HepG2 (cell line): ENCODE data around the gene DNAJC18. TPM values are rescaled to one million over a fixed set of nuclear protein-coding genes. Genes with fewer than 3 reads are reported as not detected.

Source experiments
- polyA plus RNA-seq, 8 experiments: library from polyadenylated mRNA; depleted of rRNA in 3 of 8; stranded (reverse) in 7 of 8; unstranded in 1 of 8; fragments of >200 nt; fragmentation: Illumina TruSeq in 4 of 8; extraction: Trizol in 4 of 8; gene quantifications; 2 replicates each; pipeline versions ENCODE4 v1.2.1 to v1.2.3, GENCODE V29; 2011 to 2016; ENCODE audit warnings: low read depth in 4 of 8, missing spikeins in 1 of 8, mixed read lengths in 1 of 8; ENCODE audit not compliant: insufficient read depth in 1 of 8
- small RNA-seq, 3 experiments: library from RNA; depleted of rRNA; stranded (forward); fragments of <200 nt; gene quantifications; one replicate each; pipeline ENCODE3, GENCODE V24; 2012; ENCODE audit warnings: low read depth in 2 of 3, low replicate concordance in 1 of 3; ENCODE audit not compliant: insufficient read length in 3 of 3, insufficient read depth in 2 of 3
- total RNA-seq, 5 experiments: library from RNA; depleted of rRNA; stranded (reverse); fragments of >200 nt; fragmentation: Illumina TruSeq; extraction: Trizol; gene quantifications; 2 replicates each; pipeline ENCODE4 v1.2.3, GENCODE V29; 2016; ENCODE audit warnings: low read depth in 1 of 5

DNAJC18 gene
- total and polyA plus RNA-seq, 2 of the 13 experiments (the other 11 are each of a cell fraction or from before 2014, with no cell fraction given), result 6.5 to 6.6 TPM

Small RNA genes lying within 50 kb of the gene (small RNA-seq; reads per million reads assigned to genes)
- 0 reads per million in 3 experiments for gene RNU5B-4P

Other genes starting within 250 kb of the DNAJC18 start
- gene SIL1, start 241.2 kb downstream of the DNAJC18 start, total RNA-seq (2016; rRNA removed; fragmentation: Illumina TruSeq; extraction: Trizol), result 15.9 and 30.0 TPM in 2 replicates
- 26.0 and 27.6 TPM in 2 replicates for gene SIL1, start 241.2 kb downstream of the DNAJC18 start, polyA plus RNA-seq (2011; rRNA removed)
- gene MATR3, start 145.8 kb downstream of the DNAJC18 start, total RNA-seq (2016; rRNA removed; fragmentation: Illumina TruSeq; extraction: Trizol), result 341 and 484 TPM in 2 replicates
- 84.6 and 94.2 TPM in 2 replicates for gene MATR3, start 145.8 kb downstream of the DNAJC18 start, polyA plus RNA-seq (2011; rRNA removed)
- 61.5 and 104 TPM in 2 replicates for gene PAIP2, start 97.7 kb downstream of the DNAJC18 start, total RNA-seq (2016; rRNA removed; fragmentation: Illumina TruSeq; extraction: Trizol)
- 56.5 and 76.3 TPM in 2 replicates for gene PAIP2, start 97.7 kb downstream of the DNAJC18 start, polyA plus RNA-seq (2011; rRNA removed)
- gene SLC23A1, start 56.2 kb downstream of the DNAJC18 start, total RNA-seq (2016; rRNA removed; fragmentation: Illumina TruSeq; extraction: Trizol), result 3.6 and 6.6 TPM in 2 replicates
- gene SLC23A1, start 56.2 kb downstream of the DNAJC18 start, polyA plus RNA-seq (2011; rRNA removed), result 6.0 and 7.0 TPM in 2 replicates
- 0.27 and 0.31 TPM in 2 replicates for gene MZB1, start 49.6 kb downstream of the DNAJC18 start, total RNA-seq (2016; rRNA removed; fragmentation: Illumina TruSeq; extraction: Trizol)
- gene MZB1, start 49.6 kb downstream of the DNAJC18 start, polyA plus RNA-seq (2011; rRNA removed), result 0.35 and 0.40 TPM in 2 replicates
- 0.28 and 0.69 TPM in 2 replicates for gene PROB1, start 44.4 kb downstream of the DNAJC18 start, total RNA-seq (2016; rRNA removed; fragmentation: Illumina TruSeq; extraction: Trizol)
- 1.1 and 1.9 TPM in 2 replicates for gene PROB1, start 44.4 kb downstream of the DNAJC18 start, polyA plus RNA-seq (2011; rRNA removed)
- 11.1 and 13.0 TPM in 2 replicates for gene SPATA24, start 35.4 kb downstream of the DNAJC18 start, total RNA-seq (2016; rRNA removed; fragmentation: Illumina TruSeq; extraction: Trizol)
- gene SPATA24, start 35.4 kb downstream of the DNAJC18 start, polyA plus RNA-seq (2011; rRNA removed), result 6.0 and 8.5 TPM in 2 replicates
- not detected in 2 replicates for gene ECSCR, start 23.2 kb upstream of the DNAJC18 start, total RNA-seq (2016; rRNA removed; fragmentation: Illumina TruSeq; extraction: Trizol)
- gene ECSCR, start 23.2 kb upstream of the DNAJC18 start, polyA plus RNA-seq (2011; rRNA removed), result 0.13 and 0.18 TPM in 2 replicates
- gene SMIM33, start 31.5 kb upstream of the DNAJC18 start, total RNA-seq (2016; rRNA removed; fragmentation: Illumina TruSeq; extraction: Trizol), result not detected in 2 replicates
- gene SMIM33, start 31.5 kb upstream of the DNAJC18 start, polyA plus RNA-seq (2011; rRNA removed), result 0.03 TPM in 1 of 2 replicates, not detected in the other
- 0.56 and 1.3 TPM in 2 replicates for gene STING1, start 43.2 kb upstream of the DNAJC18 start, total RNA-seq (2016; rRNA removed; fragmentation: Illumina TruSeq; extraction: Trizol)
- gene STING1, start 43.2 kb upstream of the DNAJC18 start, polyA plus RNA-seq (2011; rRNA removed), result 4.4 and 5.1 TPM in 2 replicates
- 109 and 118 TPM in 2 replicates for gene UBE2D2, start 121.8 kb upstream of the DNAJC18 start, total RNA-seq (2016; rRNA removed; fragmentation: Illumina TruSeq; extraction: Trizol)
- gene UBE2D2, start 121.8 kb upstream of the DNAJC18 start, polyA plus RNA-seq (2011; rRNA removed), result 59.9 and 79.1 TPM in 2 replicates
- 30.7 and 33.0 TPM in 2 replicates for gene CXXC5, start 208.8 kb upstream of the DNAJC18 start, total RNA-seq (2016; rRNA removed; fragmentation: Illumina TruSeq; extraction: Trizol)
- 27.9 and 32.3 TPM in 2 replicates for gene CXXC5, start 208.8 kb upstream of the DNAJC18 start, polyA plus RNA-seq (2011; rRNA removed)